Measurements from ENCODE around the gene PCDHGC3.

- TF ChIP-seq TEAD4 (IDR thresholded peaks at IDR 0.05; ENCODE audit: borderline replicate concordance, insufficient read depth), result no peak
- no peak for TF ChIP-seq CTCF (IDR thresholded peaks at IDR 0.05)
Measured at GRCh38 chr5:141506381-141507155, 30.8 kb downstream of the PCDHGC3 start.
